Activated naive CD8-positive, alpha-beta T cell treated with anti-CD3 and anti-CD28 coated beads for 36 hours (primary cell): ENCODE data around the gene PTPRCAP. TPM values are rescaled to one million over a fixed set of nuclear protein-coding genes. Genes with fewer than 3 reads are reported as not detected.

ENCODE experiments used
- DNase-seq: peaks from one replicate; pipeline ENCODE4 v3.0.0; 2021
- H3K27ac Mint-ChIP-seq: one replicate; pipeline ENCODE4 v1.8.0; 2022; ENCODE audit warnings: mild to moderate bottlenecking, moderate library complexity, mixed read lengths
- H3K27me3 Mint-ChIP-seq: one replicate; pipeline ENCODE4 v1.8.0; 2022; ENCODE audit warnings: mild to moderate bottlenecking, mixed read lengths
- H3K36me3 Mint-ChIP-seq: one replicate; pipeline ENCODE4 v1.8.0; 2021; ENCODE audit warnings: mild to moderate bottlenecking, mixed read lengths
- H3K4me1 Mint-ChIP-seq: one replicate; pipeline ENCODE4 v1.8.0; 2021; ENCODE audit warnings: mixed read lengths
- H3K4me3 Mint-ChIP-seq: one replicate; pipeline ENCODE4 v1.8.0; 2022; ENCODE audit warnings: mild to moderate bottlenecking, moderate library complexity, mixed read lengths
- H3K9me3 Mint-ChIP-seq: one replicate; pipeline ENCODE4 v1.8.0; 2022; ENCODE audit warnings: mixed read lengths
- total RNA-seq, 2 experiments: library from RNA; stranded (reverse); gene quantifications; one replicate each; pipeline ENCODE4 v1.2.3, GENCODE V29; 2021

Gene PTPRCAP
- total RNA-seq, 2 experiments from 2014 or later, result 110 to 117 TPM

DNA sequence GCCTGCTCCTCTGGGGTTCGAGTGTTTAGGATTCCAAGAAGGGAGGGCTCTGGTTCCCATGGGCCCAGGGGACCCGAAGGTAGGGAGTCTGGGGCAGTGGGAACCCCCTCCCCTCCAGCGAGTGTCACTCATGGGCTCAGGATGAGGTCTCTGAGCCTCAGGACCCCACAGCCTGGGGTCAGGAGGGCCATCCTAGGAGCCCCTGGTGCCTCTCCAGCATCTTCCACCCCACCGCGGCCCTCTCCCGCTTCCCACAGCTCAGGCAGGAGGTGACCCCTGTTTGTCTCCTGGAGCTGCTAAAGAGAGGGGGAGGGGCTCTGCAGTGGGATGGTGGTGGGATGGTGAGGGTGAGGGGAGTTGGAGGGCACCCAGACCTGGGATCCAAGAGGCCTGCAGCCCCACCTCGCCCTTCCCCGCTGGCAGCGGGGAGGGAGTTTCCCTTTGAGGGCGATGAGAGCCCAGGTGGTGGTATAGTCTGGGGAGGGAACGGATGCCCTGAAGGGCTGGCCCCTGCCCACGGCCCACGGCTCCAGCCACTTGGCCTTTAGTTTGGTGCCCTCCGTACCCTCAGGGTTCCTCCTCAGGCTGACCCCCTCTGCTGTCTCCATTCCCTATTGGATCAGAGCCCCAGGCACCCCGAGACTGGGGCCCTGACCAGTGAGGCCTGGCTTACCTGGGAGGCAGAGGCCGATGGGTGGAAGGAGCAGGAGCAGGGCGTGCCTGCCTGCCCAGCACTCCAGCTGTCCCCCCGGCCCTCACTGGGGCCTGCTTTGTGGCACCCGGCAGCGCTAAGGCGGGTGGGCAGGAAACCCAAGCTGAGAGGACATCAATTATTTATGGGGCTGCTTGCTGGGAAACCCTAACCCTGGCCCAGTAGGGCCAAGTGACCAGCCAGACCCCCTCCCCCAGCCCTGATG is 16.6 kb upstream of the PTPRCAP start:
- no peaks in the 10 kb centered on the region for H3K36me3 Mint-ChIP-seq
- peaks cover 5% of the 10 kb centered on the region for H3K4me1 Mint-ChIP-seq
- H3K9me3 Mint-ChIP-seq, result no peaks in the 10 kb centered on the region
- H3K27ac Mint-ChIP-seq, result no peak overlapping the region
- H3K4me3 Mint-ChIP-seq, result no peak overlapping the region
- DNase-seq, result no peak
- no peaks in the 10 kb centered on the region for H3K27me3 Mint-ChIP-seq

DNA sequence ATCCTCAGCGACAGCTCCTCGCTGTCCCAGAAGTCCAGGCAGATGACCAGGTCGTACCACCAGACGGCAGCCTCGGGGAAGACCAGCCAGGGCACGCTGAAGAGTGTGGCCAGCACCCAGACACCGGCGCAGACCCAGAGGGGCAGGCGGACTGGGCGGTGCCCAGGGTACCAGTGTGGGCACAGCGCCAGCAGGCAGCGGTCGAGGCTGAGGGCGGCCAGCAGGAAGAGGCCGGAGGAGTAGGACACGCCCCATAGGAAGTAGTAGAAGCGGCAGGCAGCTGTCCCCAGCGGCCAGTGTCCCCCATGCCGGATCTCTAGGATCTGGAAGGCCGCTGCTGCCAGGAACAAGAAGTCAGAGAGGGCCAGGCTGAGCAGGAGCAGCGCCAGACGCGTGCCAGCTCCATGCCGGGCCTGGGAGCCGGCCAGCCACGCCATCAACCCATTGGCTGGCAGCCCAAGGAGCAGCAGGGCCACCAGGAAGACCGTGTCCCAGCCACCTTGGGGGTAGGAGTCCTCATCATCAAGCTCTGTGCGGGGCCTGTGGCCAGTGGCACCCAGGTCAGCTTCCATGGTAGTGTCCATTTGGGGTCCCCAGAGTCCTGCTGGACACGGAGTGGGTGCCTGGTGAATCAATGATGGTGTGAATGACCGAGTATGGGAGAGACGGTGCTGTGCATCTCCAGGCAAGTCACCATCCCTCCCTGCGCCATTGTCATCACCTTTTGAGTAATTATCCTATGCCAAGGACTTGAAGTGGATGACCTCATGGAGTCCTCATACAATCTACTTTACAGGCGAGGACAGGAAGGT is 14.9 kb upstream of the PTPRCAP start, which contains the start of gene GPR152:
Gene GPR152, minus strand, starts transcription at position 589 of the 812 bp plus-strand sequence. Its CDS starts 5 bp downstream, at position 584.
- DNase-seq, result no peak
- Mint-ChIP-seq H3K4me1 (peaks cover 10% of the 10 kb centered on the region), H3K9me3 (no peaks in the 10 kb centered on the region), H3K27me3 (no peaks in the 10 kb centered on the region), H3K36me3 (no peaks in the 10 kb centered on the region), H3K4me3 (no peak within 1 kb of the TSS), H3K27ac (no peak within 1 kb of the TSS)

DNA sequence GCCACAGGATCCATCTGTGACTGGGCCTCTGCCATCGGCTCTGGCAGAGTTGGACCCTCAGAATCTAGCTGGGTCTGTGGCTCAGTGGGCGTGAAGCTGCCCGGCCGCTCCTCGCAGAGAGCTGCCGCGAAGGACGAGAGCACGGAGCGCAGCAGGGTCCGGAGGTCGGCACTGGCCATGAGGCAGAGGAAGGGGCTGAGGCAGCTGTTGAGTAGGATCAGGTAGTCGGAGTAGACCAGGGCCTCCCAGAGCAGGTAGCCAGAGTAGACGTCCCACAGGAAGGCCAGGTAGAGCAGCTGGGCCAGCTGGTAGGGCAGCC is 14.1 kb upstream of the PTPRCAP start:
- H3K9me3 Mint-ChIP-seq, result no peaks in the 10 kb centered on the region
- no peaks in the 10 kb centered on the region for H3K36me3 Mint-ChIP-seq
- no peak overlapping the region for H3K27ac Mint-ChIP-seq
- no peak overlapping the region for H3K4me3 Mint-ChIP-seq
- no peaks in the 10 kb centered on the region for H3K27me3 Mint-ChIP-seq
- DNase-seq, result no peak
- H3K4me1 Mint-ChIP-seq, result peaks cover 15% of the 10 kb centered on the region

DNA sequence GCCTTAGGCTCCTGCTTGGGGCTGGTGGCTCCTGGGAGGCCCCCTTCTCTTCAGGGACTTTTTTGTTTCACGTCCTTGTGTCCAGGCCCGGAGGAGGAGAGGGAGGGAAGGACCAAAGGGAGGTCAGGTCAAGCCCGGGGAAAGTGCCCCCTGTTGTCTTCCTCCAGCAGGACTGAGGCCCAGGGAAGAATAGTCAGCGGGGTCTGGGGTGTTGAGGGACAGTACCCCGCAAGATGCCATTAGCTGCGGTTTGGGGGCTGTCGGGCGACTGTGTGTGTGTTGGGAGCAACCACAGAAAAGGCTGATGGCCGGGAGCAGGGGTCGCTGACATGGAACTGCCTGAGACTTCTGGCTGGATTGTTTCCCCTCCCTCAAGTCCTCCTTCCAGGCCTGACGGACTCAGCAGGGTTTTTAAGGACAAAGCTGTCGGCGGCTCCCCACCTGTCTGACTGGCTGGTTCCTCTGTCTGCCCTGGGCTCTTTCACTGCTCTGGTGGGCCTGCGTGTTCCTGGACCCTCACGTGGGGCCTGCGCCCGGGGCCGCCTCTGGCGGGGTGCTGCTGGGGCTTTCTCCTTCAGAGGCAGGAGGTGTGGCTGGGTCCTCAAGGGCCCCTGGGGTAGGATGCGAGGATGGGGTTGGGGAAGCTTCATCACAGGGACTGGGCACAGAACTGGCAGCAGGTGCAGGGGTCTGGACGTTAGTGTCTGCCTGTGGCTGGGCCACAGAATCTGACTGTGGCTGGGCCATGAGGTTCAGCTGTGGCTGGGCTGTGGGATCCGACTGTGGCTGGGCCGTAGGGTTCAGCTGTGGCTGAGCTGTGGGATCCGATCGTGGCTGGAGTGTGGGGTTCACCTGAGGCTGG is 13.5 kb upstream of the PTPRCAP start:
- no peak for DNase-seq
- Mint-ChIP-seq H3K4me3 (no peak overlapping the region), H3K27me3 (no peaks in the 10 kb centered on the region), H3K36me3 (no peaks in the 10 kb centered on the region), H3K4me1 (peaks cover 21% of the 10 kb centered on the region), H3K9me3 (no peaks in the 10 kb centered on the region), H3K27ac (no peak overlapping the region)

DNA sequence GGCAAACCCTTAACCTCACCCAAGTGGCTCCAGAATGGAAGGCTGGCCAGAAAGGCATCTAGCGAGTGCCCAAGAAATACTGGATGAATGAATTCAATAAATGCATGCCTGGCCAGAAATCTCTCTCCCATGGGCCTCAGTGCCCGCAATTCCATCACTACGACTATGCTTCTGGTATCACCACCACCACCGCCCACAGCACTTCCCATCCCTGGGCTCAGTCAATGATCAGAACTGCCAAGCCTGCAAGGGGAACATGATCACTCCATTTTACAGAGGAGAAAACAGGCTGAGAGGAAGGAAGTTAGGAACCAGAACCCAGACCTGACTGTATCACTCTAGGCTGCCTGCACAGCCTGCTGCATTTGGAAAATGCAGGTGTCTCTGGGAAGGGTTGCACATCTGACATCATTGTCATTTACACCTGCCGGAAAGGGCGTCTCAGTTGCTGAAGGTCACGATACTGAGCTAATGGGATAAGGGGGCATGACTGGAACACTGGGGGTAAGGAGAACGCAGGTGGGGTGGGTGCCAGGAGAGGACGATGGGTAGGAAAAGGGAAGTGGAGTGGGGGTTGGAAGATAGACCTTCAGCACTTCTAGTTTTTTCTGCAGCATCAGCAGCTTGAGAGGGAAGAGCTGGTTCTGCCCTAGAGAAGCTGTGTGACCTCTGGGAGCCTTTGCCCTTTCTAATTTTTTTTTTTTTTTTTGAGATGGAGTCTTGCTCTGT is 11.8 kb upstream of the PTPRCAP start:
- H3K4me1 Mint-ChIP-seq, result peaks cover 37% of the 10 kb centered on the region
- H3K27me3 Mint-ChIP-seq, result no peaks in the 10 kb centered on the region
- no peaks in the 10 kb centered on the region for H3K36me3 Mint-ChIP-seq
- no peak overlapping the region for H3K4me3 Mint-ChIP-seq
- DNase-seq, result no peak
- no peak overlapping the region for H3K27ac Mint-ChIP-seq
- no peaks in the 10 kb centered on the region for H3K9me3 Mint-ChIP-seq

DNA sequence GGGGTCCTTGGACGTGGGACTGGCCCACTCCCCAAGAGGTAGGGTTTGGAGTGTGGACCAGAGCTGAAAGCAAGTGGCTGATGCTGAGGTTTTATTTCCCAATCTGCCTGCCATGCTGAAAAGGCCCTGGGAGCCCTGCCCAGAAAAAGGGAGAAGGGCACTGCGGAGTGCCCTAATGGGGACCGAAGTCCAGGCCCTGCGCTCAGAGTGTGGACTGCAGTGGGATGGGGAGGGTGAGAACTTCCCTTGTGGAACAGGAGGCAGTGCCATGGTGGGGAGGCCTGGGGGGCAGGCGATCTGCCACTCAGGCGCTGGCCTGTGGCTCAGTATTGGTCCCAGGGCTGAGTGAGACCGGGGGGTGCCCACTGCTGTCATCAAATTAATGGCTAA is 10.7 kb upstream of the PTPRCAP start:
- peaks cover 42% of the 10 kb centered on the region for H3K4me1 Mint-ChIP-seq
- no peak overlapping the region for H3K4me3 Mint-ChIP-seq
- H3K27ac Mint-ChIP-seq, result no peak overlapping the region
- no peaks in the 10 kb centered on the region for H3K36me3 Mint-ChIP-seq
- H3K27me3 Mint-ChIP-seq, result no peaks in the 10 kb centered on the region
- no peaks in the 10 kb centered on the region for H3K9me3 Mint-ChIP-seq
- DNase-seq, result no peak

DNA sequence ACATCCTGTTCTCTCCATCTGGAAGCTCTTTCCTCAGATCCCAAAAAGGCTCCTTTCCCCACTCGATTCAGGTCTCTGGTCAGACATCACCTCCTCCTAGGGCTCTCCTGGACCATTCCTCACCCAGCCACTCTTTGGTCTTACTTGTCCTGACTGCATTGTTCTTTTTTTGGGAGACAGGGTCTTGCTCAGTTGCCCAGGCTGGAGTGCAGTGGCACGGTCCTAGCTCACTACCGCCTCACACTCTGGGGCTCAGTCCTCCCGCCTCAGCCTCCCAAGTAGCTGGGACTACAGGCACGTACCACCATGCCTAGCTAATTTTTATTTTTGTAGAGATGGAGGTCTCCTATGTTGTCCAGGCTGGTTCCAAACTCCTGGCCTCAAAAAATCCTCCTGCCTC is 8.0 kb upstream of the PTPRCAP start:
- peak overlapping the region; percentile 50 for H3K27ac Mint-ChIP-seq
- H3K9me3 Mint-ChIP-seq, result no peaks in the 10 kb centered on the region
- H3K4me1 Mint-ChIP-seq, result peaks cover 56% of the 10 kb centered on the region
- H3K27me3 Mint-ChIP-seq, result no peaks in the 10 kb centered on the region
- no peaks in the 10 kb centered on the region for H3K36me3 Mint-ChIP-seq
- no peak overlapping the region for H3K4me3 Mint-ChIP-seq
- no peak for DNase-seq

DNA sequence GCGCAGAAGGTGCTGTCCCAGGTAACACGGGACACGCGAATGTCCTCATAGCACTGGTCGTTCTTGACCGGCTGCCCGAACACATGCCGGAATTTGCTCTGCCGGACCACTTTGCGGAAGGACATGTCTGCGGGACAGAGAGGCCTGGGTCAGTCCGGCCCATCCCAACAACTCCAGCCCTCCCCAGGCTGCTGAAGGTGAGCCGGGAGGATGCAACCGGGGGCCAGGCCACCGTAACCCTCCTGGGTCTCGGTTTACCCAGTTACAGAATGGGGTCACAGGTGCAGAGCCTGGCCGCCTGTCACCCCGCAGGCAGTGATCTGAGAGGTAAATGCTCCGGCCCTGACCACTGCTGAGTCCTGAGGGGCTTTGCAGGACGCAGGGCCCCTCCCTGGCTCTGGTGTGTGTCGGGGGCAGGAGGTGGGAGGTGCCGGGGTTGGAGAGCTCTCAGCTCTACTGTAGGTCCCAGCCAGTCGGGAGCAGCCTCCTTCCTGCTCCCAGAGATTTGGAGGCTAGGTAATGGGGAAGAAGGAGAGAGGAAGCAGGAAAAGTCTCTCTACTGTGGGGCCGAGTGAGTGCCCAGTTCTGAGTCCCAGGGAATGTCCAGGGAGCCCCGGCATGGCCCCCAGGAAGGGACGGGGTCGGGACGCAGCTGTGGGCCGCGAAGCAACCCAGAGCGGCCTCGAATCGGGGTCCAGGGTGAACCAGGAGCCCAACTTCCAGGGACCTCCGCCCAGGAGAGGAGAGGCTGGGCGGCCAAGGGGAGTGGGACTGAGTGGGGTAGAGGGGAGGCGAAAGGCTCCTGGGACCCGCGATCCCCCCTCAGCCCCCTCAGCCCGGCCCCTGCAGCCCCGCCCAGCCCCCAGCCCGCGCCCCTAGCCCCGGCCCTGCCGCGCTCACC is 5.3 kb upstream of the PTPRCAP start:
- DNase-seq, result no peak
- H3K4me1 Mint-ChIP-seq, result peaks cover 58% of the 10 kb centered on the region
- peak overlapping the region; percentile 85 for H3K27ac Mint-ChIP-seq

DNA sequence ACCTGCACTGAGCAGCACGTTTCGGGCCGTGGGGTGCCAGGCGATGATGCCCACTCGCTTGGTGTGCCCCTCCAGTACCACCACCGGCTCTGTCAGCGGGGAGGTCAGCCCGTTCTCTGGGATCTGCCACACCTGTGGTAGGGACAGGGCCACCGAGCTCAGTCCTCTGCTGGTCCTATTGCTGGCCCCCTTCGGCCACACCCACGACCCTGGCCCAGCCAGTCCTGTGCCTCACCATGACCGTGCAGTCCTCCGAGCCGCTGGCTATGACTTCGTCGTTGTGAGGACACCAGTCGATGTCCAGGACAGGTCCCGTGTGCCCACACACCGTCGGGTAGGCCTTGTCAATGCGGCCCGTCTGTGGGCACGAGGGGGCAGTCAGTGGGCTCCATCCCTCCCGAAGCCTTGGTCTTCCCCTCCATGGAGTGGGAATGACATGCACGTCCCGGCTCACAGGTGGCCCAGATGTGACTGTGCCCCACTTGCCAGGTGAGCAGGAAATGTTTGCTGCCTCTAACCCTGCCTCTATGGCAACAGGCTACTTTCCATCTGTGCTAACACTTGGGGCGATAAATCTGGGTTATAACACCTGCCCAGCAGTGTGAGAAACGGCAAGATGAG is 4.4 kb upstream of the PTPRCAP start:
- DNase-seq, result no peak
- Mint-ChIP-seq H3K27ac (peak overlapping the region; percentile 39), H3K36me3 (peaks cover 27% of the 10 kb centered on the region), H3K4me1 (peaks cover 53% of the 10 kb centered on the region), H3K9me3 (no peaks in the 10 kb centered on the region), H3K27me3 (no peaks in the 10 kb centered on the region), H3K4me3 (no peak overlapping the region)

More for the DNA sequence above, 5.3 kb upstream of the PTPRCAP start:
- Mint-ChIP-seq H3K27me3 (no peaks in the 10 kb centered on the region), H3K36me3 (peaks cover 20% of the 10 kb centered on the region), H3K4me3 (peak overlapping the region; percentile 62), H3K9me3 (no peaks in the 10 kb centered on the region)

DNA sequence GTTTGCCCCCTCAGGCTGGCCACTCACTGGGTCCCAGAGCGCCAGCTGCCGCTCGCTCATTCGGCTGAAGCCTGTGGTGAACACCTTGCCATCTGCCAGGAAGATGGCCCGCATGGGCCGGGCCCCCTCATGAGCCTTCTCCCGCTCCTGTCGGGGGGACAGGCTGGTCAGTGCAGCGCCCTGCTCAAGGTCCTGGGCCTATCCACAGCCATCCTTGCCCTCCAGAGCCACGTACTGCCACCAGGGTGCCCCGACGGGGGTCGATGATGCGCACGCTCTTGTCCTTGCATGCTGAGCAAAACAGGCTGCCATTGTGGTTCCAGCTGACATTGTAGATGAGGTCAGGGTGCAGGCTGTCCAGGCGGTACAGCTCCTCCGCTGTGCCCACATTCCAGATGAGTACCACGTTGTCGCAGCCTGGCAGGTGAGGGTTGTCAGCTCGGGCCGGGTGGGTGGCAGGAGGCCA is 3.6 kb upstream of the PTPRCAP start:
- H3K9me3 Mint-ChIP-seq, result no peaks in the 10 kb centered on the region
- H3K4me3 Mint-ChIP-seq, result peak overlapping the region; percentile 34
- peaks cover 33% of the 10 kb centered on the region for H3K36me3 Mint-ChIP-seq
- H3K4me1 Mint-ChIP-seq, result peaks cover 49% of the 10 kb centered on the region
- no peaks in the 10 kb centered on the region for H3K27me3 Mint-ChIP-seq
- no peak overlapping the region for H3K27ac Mint-ChIP-seq
- no peak for DNase-seq

DNA sequence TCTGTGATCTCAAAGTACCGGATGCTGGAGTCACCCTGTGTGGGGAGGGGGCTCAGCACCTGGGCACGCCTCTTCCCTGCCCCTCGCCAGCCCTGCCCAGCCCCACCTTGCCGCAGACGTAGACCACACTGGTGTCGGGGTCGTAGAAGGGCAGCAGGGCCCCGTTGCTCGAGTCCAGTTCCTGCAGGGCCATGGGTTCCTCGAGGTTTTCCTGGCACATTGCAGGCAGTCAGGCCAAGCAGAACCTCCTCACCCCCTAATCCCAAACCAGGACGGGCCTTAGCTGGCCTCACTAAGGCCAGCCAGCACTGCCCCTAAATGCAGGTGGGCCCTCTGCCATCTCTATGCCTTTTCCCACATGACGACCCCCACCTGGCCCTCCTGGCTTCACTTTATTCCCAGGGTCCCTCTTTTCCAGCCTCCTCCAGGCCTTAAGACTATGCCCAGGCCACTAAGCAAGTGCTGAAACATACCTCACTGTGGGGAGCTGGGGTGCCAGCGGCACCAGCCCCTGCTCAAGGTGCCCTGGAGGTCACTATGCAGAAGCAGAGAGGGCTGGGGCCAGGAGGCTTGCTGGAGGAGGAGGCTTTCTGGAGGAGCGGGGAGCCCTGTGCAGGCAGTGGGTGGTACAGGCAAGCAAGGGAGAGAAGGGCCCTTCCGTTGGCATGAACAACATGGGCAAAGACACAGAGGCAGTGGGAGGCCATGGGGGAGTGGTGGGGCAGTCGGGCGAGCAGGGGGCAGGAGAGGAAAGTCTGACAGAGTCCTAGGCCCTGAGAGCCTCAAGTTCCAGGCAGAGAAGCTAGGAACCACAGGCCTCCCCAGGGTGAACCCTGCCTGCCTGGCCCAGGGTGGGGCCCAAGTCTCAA is 3.0 kb upstream of the PTPRCAP start:
- Mint-ChIP-seq H3K9me3 (no peaks in the 10 kb centered on the region), H3K4me3 (peak overlapping the region; percentile 91), H3K4me1 (peaks cover 47% of the 10 kb centered on the region), H3K36me3 (peaks cover 38% of the 10 kb centered on the region), H3K27ac (peak overlapping the region; percentile 93), H3K27me3 (no peaks in the 10 kb centered on the region)
- DNase-seq, result peak; percentile 18
